Adrenal gland (tissue), 12 donors: ENCODE results near the gene RALGAPB. TPM values are rescaled to one million over a fixed set of nuclear protein-coding genes. Genes with fewer than 3 reads are reported as not detected.

Experiments
- DNase-seq, 7 donors: peaks; one replicate each; pipeline ENCODE4 v3.0.0-alpha.2; 2019 to 2020
- H3K27ac ChIP-seq, 5 donors: fragments of 200-600 bp; sonication (generic) in 4 of 5; 1 replicate in 3 of 5; 2 replicates in 2 of 5; pipeline versions ENCODE4 v1.5.1 to v1.8.0; 2016 to 2020; ENCODE audit warnings: mild to moderate bottlenecking in 1 of 5
- H3K27me3 ChIP-seq: fragments of 200-600 bp; 2 replicates; pipeline ENCODE4 v1.8.0; 2021
- H3K36me3 ChIP-seq, 2 donors: fragments of 200-600 bp; replicated peaks in 1 of 2; 1 replicate in 1 of 2; 2 replicates in 1 of 2; pipeline versions ENCODE4 v1.5.1 to v1.8.0; 2018 to 2022
- H3K4me1 ChIP-seq, 2 donors: fragments of 200-600 bp; replicated peaks in 1 of 2; 1 replicate in 1 of 2; 2 replicates in 1 of 2; pipeline versions ENCODE4 v1.5.1 to v1.8.0; 2018 to 2021
- H3K4me3 ChIP-seq, 4 donors: fragments of 200-600 bp; sonication (generic) in 3 of 4; one replicate each; pipeline ENCODE4 v1.5.1; 2016 to 2018
- H3K9me3 ChIP-seq, 3 donors: fragments of 200-600 bp; sonication (generic) in 1 of 3; replicated peaks in 1 of 3; 1 replicate in 2 of 3; 2 replicates in 1 of 3; pipeline versions ENCODE4 v1.5.1 to v1.8.0; 2016 to 2021
- POLR2A ChIP-seq, 2 donors: fragments of 450-650 bp; IDR thresholded peaks; one replicate each; pipeline ENCODE4 v1.6.1; 2017; ENCODE audit warnings: antibody characterized with exemption in 2 of 2, mild to moderate bottlenecking in 2 of 2, moderate library complexity in 1 of 2
- WGBS, 4 donors: extraction: QIAGEN DNeasy Blood & Tissue Kit in 2 of 4; methylation state at CpG; one replicate each; pipeline versions ENCODE4 v1.1.5 to v1.1.7; 2013 to 2017; 5-methylcytosine and 5-hydroxymethylcytosine counted together
- intact Hi-C, 2 donors: fragments of 100-400 bp; cut with DNase I; formaldehyde crosslinking; loops; one replicate each; pipeline versions ENCODE4 v1.14.1 to v1.15.0; 2022 to 2023
- polyA plus RNA-seq, 3 donors: library from polyadenylated mRNA; stranded (reverse); fragments of 200-250 nt in 2 of 3; fragments of 350-450 nt in 1 of 3; fragmentation: Illumina TruSeq in 1 of 3; extraction: RNeasy Lipid Tissue Mini Kit (QIAGEN cat#74804) in 1 of 3; gene quantifications; one replicate each; pipeline ENCODE4 v1.2.3, GENCODE V29; 2013 to 2014
- total RNA-seq, 9 donors: library from RNA; depleted of rRNA in 4 of 9; stranded (reverse); fragments of >200 nt in 4 of 9; fragments of 120-200 nt in 1 of 9; fragmentation: NEBNext Ultra II Directional in 1 of 9; extraction: Animal tissue kit (Norgen Biotek cat#: 25700) in 1 of 9; gene quantifications; one replicate each; pipeline versions ENCODE4 v1.1.0 to v1.2.4, GENCODE V29; 2013 to 2023
- TF ChIP-seq, protein P1 (sequence below), 6 experiments: fragments of 450-650 bp in 4 of 6; fragments of 200-600 bp in 2 of 6; sonication (generic) in 1 of 6; IDR thresholded peaks; 1 replicate in 5 of 6; 2 replicates in 1 of 6; pipeline versions ENCODE4 v1.5.1 to v1.8.0; 2016 to 2021; ENCODE audit warnings: antibody characterized with exemption in 6 of 6, mild to moderate bottlenecking in 2 of 6, moderate library complexity in 1 of 6
- donor health status: healthy with polysubstance abuse.
- donor health status: Bipolar disorder and iron deficiency.
- donor health status: DM: yes; HTN: yes; CAD: no.
- donor health status: DM: no; HTN: no; CAD: no.
- donor health status: DM: no; HTN: no; CAD: no.
- donor health status: DM: yes; HTN: yes; CAD: no.

RALGAPB gene
- total and polyA plus RNA-seq, 12 donors, result 11.7 to 44.7 (median 31.7) TPM

DNA sequence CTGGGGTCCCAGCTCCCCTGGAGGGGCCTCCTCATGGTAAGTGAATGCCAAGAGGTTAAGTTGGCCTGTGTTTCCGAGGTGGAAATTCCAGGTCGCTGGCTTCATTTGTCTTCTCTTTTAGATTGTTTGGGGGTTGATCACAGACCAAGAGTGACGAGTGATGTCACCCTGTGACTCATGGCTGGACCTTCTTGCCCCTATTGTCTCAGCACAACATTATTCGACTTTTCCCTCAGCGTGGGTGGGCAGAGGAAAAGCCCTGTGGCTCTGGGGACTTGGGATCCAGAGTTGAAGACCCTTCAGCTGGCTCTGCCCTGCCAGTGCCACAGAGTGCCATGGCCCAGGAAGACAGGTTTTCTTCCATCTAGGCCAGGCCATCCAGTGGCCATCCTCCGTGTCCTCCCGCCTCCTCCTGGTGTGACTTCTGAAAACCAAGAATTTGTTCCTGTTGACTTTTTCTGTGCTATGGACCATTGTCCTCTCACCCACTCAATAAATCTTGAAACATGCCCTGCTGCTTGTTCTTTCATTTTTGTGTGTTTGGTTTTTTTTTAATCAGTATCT, 22.1 kb upstream of the RALGAPB start:
- no peak overlapping the region for H3K27ac ChIP-seq
- no peak for DNase-seq
- intact Hi-C loops, result no loop called here

DNA sequence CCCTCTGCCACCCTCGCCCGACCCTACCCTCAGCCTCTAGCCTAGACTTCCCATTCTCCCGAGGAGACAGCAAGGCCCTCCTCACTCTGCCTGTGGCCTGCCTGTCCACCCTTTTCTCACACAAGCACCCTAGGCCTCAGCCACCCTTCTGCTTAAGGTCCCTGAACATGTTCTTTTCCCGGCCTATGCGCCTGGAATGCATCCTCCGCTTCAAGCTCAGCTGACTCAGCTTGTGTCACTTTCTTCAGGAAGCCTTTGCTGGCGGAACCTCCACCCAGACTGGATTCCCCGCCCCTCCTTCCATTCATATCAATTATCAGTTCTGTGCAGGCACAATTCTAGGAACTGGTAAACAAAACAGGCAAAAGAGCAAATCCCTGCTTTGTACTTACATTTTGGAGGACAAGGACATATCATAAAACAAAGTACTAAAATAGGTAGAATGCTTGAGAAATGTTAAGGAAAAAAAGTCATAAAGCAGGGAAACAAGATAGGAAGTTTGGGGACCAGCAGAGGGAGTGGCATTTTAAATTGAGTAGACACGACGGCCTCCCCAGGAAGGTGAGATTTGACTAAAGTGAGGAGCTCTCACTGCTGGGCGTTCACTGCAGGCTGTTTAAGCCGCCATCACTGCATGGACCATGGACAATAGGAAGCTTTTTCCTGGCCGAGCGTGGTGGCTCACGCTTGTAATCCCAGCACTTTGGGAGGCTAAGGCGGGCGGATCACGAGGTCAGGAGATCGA, 19.6 kb upstream of the RALGAPB start:
- WGBS, 4 donors, result 81 to 85% (median 82%) methylated on average over 15 to 19 of the region's 19 CpGs
- intact Hi-C loops, result no loop called here

More for the DNA sequence above, 22.1 kb upstream of the RALGAPB start:
- Histone ChIP-seq H3K36me3 (peaks cover 0 to 20% of the 10 kb centered on the region in 2 donors), H3K4me1 (peaks cover 5 to 10% of the 10 kb centered on the region in 2 donors), H3K9me3 (no peaks in the 10 kb centered on the region), H3K4me3 (no peak overlapping the region), H3K27me3 (no peaks in the 10 kb centered on the region)
- WGBS, 4 donors, result 90 to 95% (median 93%) methylated on average over 7 of the region's 7 CpGs
- TF ChIP-seq, protein P1, sequence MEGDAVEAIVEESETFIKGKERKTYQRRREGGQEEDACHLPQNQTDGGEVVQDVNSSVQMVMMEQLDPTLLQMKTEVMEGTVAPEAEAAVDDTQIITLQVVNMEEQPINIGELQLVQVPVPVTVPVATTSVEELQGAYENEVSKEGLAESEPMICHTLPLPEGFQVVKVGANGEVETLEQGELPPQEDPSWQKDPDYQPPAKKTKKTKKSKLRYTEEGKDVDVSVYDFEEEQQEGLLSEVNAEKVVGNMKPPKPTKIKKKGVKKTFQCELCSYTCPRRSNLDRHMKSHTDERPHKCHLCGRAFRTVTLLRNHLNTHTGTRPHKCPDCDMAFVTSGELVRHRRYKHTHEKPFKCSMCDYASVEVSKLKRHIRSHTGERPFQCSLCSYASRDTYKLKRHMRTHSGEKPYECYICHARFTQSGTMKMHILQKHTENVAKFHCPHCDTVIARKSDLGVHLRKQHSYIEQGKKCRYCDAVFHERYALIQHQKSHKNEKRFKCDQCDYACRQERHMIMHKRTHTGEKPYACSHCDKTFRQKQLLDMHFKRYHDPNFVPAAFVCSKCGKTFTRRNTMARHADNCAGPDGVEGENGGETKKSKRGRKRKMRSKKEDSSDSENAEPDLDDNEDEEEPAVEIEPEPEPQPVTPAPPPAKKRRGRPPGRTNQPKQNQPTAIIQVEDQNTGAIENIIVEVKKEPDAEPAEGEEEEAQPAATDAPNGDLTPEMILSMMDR (IDR thresholded peaks at IDR 0.05), result no peak
- no peak for TF ChIP-seq POLR2A (IDR thresholded peaks at IDR 0.05)

DNA sequence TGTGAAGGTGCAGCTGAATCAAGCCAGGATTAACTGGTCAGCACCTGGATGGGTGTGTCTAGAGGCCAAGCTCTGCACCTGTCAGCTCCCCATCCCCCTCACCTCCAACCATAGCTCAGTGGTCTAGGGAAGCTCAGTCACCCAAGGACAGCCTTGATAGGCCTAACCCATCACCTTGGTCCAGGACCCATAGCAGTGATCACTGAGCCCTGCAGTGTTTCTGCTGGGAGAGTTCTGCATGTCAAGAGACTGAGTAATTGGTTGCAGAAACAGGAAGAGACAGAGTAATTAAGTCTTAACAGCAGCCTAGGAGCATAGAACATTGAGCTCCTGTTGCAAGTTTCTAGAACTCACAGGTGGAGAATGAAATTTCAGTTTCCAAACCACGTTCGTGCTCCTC, 18.7 kb upstream of the RALGAPB start:
- peaks cover 0 to 14% of the 10 kb centered on the region in 2 donors for H3K36me3 ChIP-seq
- no peaks in the 10 kb centered on the region for H3K9me3 ChIP-seq
- no peak for DNase-seq
- no peaks in the 10 kb centered on the region for H3K27me3 ChIP-seq
- no peak overlapping the region for H3K4me3 ChIP-seq
- 89 to 100% (median 93%) methylated on average over 2 of the region's 2 CpGs for WGBS, 4 donors
- H3K4me1 ChIP-seq, result no peaks in the 10 kb centered on the region
- no peak overlapping the region for H3K27ac ChIP-seq
- no peak for TF ChIP-seq POLR2A (IDR thresholded peaks at IDR 0.05)
- TF ChIP-seq, protein P1 (IDR thresholded peaks at IDR 0.05), result no peak
- intact Hi-C loops, result no loop called here

More for the DNA sequence above, 19.6 kb upstream of the RALGAPB start:
- Histone ChIP-seq H3K4me3 (no peak overlapping the region), H3K27me3 (no peaks in the 10 kb centered on the region), H3K27ac (peak overlapping the region in 2 of 5 donors; percentile 17 to 45), H3K9me3 (no peaks in the 10 kb centered on the region), H3K36me3 (peaks cover 0 to 20% of the 10 kb centered on the region in 2 donors), H3K4me1 (no peaks in the 10 kb centered on the region)
- DNase-seq, result peak in 2 of 7 donors; percentile 33 to 40
- TF ChIP-seq, protein P1 (IDR thresholded peaks at IDR 0.05), result no peak
- no peak for TF ChIP-seq POLR2A (IDR thresholded peaks at IDR 0.05)

DNA sequence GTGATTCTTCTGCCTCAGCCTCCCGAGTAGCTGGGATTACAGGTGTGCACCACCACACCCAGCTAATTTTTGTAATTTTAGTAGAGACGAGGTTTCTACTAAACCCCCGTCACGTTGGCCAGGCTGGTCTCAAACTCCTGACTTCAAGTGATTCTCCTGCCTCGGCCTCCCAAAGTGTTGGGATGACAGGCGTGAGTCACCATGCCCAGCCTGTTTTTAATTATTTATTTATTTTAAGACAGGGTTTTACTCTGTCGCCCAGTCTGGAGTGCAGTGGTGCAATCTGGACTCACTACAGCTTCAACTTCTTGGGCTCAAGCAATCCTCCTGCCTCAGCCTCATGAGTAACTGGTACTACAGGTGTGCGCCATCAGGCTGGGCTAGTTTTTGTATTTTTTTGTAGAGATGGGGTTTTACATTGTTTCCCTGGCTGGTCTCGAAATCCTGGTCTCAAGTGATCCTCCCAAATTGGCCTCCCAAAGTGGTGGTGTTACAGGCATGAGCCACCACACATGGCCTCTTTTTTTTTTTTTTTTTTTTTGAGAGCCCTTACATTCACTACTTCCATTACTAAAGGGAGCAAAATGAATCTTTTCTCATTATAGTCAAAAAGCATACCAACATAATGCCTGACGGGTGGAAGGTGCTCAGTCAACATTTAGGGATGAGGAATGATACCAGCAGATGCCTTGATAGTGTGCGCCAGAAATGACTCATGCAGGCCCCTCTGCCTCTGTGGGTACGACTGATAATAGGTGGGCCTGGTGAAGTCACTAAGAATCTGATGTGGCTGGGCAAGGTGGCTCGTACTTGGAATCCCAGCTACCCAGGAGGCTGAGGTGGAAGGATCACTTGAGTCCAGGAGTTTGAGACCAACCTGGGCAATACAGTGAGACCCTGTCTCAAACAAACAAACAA, 17.8 kb upstream of the RALGAPB start:
- H3K4me3 ChIP-seq, result no peak overlapping the region
- peak in 1 of 7 donors; percentile 25 for DNase-seq
- 89 to 95% (median 91%) methylated on average over 13 of the region's 13 CpGs for WGBS, 4 donors
- H3K27ac ChIP-seq, result no peak overlapping the region
- intact Hi-C loops, result no loop called here
- no peaks in the 10 kb centered on the region for H3K4me1 ChIP-seq
- peaks cover 0 to 7% of the 10 kb centered on the region in 2 donors for H3K36me3 ChIP-seq
- no peaks in the 10 kb centered on the region for H3K9me3 ChIP-seq
- no peaks in the 10 kb centered on the region for H3K27me3 ChIP-seq
- TF ChIP-seq, protein P1 (IDR thresholded peaks at IDR 0.05), result no peak
- no peak for TF ChIP-seq POLR2A (IDR thresholded peaks at IDR 0.05)
